ENCODE data around the gene CACHD1.

DNA sequence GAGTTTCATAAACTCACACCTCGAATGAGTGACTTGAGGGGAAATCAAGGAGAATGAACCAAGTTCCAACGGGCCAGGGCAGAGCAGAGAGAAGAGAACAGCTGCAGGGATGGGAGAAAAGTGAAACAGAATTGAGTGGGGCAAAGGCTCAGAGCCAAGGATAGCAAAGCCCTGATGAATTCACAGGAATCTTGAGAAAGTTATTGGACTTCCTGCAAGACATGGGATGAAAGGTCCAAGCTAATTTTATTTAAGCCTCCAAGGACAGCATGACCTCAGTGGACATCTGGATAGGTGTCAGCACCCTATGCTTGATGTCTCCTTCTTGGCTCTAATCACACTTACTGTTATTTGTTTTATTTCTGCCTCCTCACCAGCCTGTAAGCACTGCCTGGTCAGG is 232.0 kb downstream of the CACHD1 start:
- TF ChIP-seq POLR2A (IDR thresholded peaks at IDR 0.05) = no peak
- TF ChIP-seq, protein P1, sequence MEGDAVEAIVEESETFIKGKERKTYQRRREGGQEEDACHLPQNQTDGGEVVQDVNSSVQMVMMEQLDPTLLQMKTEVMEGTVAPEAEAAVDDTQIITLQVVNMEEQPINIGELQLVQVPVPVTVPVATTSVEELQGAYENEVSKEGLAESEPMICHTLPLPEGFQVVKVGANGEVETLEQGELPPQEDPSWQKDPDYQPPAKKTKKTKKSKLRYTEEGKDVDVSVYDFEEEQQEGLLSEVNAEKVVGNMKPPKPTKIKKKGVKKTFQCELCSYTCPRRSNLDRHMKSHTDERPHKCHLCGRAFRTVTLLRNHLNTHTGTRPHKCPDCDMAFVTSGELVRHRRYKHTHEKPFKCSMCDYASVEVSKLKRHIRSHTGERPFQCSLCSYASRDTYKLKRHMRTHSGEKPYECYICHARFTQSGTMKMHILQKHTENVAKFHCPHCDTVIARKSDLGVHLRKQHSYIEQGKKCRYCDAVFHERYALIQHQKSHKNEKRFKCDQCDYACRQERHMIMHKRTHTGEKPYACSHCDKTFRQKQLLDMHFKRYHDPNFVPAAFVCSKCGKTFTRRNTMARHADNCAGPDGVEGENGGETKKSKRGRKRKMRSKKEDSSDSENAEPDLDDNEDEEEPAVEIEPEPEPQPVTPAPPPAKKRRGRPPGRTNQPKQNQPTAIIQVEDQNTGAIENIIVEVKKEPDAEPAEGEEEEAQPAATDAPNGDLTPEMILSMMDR (IDR thresholded peaks at IDR 0.05) = no peak

Data from gastroesophageal sphincter (tissue), 3 donors.